ENCODE results near the gene FSHR.

DNA sequence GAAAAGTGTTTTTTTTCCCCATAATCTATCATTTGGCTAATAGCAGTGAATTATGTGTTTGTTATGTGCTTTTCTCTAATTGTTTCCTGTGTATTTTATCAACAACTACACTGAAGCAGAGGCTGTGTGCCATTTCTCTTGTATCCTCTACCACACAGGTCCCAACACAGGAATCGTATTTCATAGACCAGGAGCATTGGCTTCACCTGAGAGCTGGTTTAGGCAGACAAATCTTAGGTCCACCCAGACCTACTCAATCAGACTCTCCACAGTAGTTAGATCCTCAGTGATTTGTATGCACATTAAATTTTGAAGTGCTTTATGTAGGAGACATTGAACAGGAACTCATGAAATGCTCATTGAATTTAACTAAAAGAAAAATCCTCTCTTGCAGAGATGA is 109.2 kb downstream of the FSHR start:
- TF ChIP-seq EP300 (IDR thresholded peaks at IDR 0.05), result no peak
- no peak for TF ChIP-seq CTCF (IDR thresholded peaks at IDR 0.05)
- TF ChIP-seq POLR2A (IDR thresholded peaks at IDR 0.05), result no peak

Measured in upper lobe of left lung (tissue), 4 donors.